ENCODE data around the gene BRD7. TPM values are rescaled to one million over a fixed set of nuclear protein-coding genes. Genes with fewer than 3 reads are reported as not detected.

The BRD7 gene
- total and polyA plus RNA-seq, 2 of the 13 experiments (the other 11 are each of a cell fraction or from before 2014, with no cell fraction given), result 82.3 to 149 TPM

DNA sequence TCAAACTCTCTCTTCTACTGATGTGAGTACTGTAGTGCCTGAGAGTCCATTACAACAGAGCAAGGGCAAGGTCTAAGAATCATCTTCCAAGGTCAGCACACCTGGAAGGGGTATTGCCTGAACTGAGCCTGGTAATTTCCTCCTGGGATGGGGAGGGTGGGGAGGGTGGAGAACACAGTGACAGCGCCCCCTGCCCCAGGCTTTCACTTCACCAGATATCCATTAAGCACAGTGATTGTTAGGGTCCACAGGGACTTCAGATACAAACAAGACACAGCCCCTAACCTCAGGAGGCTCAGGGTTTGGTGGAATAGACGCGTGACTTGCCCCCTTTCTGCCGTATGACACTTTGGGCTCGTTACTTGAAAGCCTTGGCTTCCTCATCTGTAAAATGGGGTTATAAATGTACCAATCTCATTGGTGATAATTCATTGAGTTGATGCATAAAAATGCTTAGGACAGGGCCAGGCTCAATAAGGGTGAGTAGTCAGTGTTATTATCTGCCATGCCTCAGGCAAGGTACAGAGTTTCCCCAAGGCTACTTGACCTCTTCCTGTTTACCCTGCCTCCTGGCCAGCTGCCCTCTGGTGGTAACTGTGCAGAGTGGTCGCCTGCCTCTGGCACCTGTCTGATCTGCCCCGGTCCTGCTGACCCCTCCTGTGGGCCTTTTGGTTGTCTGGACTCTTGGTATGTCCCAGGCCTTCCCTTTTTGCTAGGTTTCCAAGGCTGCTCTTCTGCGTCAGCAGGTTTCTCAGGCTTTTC is 13.1 kb upstream of the BRD7 start (continued):
- TF ChIP-seq, protein P1, sequence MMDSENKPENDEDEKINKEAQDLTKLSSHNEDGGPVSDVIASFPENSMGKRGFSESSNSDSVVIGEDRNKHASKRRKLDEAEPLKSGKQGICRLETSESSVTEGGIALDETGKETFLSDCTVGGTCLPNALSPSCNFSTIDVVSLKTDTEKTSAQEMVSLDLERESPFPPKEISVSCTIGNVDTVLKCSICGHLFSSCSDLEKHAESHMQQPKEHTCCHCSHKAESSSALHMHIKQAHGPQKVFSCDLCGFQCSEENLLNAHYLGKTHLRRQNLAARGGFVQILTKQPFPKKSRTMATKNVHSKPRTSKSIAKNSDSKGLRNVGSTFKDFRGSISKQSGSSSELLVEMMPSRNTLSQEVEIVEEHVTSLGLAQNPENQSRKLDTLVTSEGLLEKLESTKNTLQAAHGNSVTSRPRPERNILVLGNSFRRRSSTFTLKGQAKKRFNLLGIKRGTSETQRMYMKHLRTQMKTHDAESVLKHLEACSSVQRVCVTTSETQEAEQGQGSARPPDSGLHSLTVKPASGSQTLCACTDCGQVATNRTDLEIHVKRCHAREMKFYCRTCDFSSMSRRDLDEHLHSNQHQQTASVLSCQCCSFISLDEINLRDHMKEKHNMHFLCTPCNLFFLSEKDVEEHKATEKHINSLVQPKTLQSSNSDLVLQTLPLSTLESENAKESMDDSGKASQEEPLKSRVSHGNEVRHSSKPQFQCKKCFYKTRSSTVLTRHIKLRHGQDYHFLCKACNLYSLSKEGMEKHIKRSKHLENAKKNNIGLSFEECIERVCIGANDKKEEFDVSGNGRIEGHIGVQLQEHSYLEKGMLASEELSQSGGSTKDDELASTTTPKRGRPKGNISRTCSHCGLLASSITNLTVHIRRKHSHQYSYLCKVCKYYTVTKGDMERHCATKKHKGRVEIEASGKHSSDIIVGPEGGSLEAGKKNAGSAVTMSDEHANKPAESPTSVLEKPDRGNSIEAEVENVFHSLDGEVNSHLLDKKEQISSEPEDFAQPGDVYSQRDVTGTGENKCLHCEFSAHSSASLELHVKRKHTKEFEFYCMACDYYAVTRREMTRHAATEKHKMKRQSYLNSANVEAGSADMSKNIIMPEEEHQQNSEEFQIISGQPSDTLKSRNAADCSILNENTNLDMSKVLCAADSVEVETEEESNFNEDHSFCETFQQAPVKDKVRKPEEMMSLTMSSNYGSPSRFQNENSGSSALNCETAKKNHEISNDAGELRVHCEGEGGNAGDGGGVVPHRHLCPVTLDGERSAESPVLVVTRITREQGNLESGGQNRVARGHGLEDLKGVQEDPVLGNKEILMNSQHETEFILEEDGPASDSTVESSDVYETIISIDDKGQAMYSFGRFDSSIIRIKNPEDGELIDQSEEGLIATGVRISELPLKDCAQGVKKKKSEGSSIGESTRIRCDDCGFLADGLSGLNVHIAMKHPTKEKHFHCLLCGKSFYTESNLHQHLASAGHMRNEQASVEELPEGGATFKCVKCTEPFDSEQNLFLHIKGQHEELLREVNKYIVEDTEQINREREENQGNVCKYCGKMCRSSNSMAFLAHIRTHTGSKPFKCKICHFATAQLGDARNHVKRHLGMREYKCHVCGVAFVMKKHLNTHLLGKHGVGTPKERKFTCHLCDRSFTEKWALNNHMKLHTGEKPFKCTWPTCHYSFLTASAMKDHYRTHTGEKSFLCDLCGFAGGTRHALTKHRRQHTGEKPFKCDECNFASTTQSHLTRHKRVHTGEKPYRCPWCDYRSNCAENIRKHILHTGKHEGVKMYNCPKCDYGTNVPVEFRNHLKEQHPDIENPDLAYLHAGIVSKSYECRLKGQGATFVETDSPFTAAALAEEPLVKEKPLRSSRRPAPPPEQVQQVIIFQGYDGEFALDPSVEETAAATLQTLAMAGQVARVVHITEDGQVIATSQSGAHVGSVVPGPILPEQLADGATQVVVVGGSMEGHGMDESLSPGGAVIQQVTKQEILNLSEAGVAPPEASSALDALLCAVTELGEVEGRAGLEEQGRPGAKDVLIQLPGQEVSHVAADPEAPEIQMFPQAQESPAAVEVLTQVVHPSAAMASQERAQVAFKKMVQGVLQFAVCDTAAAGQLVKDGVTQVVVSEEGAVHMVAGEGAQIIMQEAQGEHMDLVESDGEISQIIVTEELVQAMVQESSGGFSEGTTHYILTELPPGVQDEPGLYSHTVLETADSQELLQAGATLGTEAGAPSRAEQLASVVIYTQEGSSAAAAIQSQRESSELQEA (CRISPR knock-in tag; IDR thresholded peaks at IDR 0.05; ENCODE audit: not compliant biosample characterization), result no peak
- TF ChIP-seq, protein P2, sequence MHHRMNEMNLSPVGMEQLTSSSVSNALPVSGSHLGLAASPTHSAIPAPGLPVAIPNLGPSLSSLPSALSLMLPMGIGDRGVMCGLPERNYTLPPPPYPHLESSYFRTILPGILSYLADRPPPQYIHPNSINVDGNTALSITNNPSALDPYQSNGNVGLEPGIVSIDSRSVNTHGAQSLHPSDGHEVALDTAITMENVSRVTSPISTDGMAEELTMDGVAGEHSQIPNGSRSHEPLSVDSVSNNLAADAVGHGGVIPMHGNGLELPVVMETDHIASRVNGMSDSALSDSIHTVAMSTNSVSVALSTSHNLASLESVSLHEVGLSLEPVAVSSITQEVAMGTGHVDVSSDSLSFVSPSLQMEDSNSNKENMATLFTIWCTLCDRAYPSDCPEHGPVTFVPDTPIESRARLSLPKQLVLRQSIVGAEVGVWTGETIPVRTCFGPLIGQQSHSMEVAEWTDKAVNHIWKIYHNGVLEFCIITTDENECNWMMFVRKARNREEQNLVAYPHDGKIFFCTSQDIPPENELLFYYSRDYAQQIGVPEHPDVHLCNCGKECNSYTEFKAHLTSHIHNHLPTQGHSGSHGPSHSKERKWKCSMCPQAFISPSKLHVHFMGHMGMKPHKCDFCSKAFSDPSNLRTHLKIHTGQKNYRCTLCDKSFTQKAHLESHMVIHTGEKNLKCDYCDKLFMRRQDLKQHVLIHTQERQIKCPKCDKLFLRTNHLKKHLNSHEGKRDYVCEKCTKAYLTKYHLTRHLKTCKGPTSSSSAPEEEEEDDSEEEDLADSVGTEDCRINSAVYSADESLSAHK (CRISPR knock-in tag; IDR thresholded peaks at IDR 0.05; ENCODE audit: borderline replicate concordance), result no peak
- TF ChIP-seq ZNF496 (CRISPR knock-in tag; IDR thresholded peaks at IDR 0.05; ENCODE audit: insufficient replicate concordance), result no peak
- TF ChIP-seq, protein P3, sequence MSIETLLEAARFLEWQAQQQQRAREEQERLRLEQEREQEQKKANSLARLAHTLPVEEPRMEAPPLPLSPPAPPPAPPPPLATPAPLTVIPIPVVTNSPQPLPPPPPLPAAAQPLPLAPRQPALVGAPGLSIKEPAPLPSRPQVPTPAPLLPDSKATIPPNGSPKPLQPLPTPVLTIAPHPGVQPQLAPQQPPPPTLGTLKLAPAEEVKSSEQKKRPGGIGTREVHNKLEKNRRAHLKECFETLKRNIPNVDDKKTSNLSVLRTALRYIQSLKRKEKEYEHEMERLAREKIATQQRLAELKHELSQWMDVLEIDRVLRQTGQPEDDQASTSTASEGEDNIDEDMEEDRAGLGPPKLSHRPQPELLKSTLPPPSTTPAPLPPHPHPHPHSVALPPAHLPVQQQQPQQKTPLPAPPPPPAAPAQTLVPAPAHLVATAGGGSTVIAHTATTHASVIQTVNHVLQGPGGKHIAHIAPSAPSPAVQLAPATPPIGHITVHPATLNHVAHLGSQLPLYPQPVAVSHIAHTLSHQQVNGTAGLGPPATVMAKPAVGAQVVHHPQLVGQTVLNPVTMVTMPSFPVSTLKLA (IDR thresholded peaks at IDR 0.05), result no peak
- TF ChIP-seq ZNF460 (CRISPR knock-in tag; IDR thresholded peaks at IDR 0.05; ENCODE audit: borderline replicate concordance), result no peak
- TF ChIP-seq SMARCC2 (IDR thresholded peaks at IDR 0.05), result no peak
- 0 out of 2 replicates have a peak, but pooled peaks have one; percentile 25 for TF ChIP-seq ZNF547 (CRISPR knock-in tag; IDR thresholded peaks at IDR 0.05)
- no peak for TF ChIP-seq CBFB (CRISPR knock-in tag; IDR thresholded peaks at IDR 0.05)
- TF ChIP-seq ZNF431 (CRISPR knock-in tag; IDR thresholded peaks at IDR 0.05; ENCODE audit: borderline replicate concordance, low read depth), result no peak

Data from HepG2 (cell line).